K562 (cell line): ENCODE measurements around the gene CCDC33. TPM values are rescaled to one million over a fixed set of nuclear protein-coding genes. Genes with fewer than 3 reads are reported as not detected.

ENCODE experiments used
- ARID4B ChIP-seq: sonication (generic); formaldehyde crosslinking; IDR thresholded peaks from 2 replicates; pipeline ENCODE4 v1.8.0; 2022; ENCODE audit warnings: mild to moderate bottlenecking, missing genetic modification reagents
- ATF6 ChIP-seq: sonication (generic); formaldehyde crosslinking; IDR thresholded peaks from 2 replicates; pipeline ENCODE4 v1.4.0; 2020; ENCODE audit warnings: mild to moderate bottlenecking, missing genetic modification reagents
- CTCFL ChIP-seq: IDR thresholded peaks from 2 replicates; pipeline ENCODE4 v1.6.1; 2011; ENCODE audit warnings: borderline replicate concordance, low read depth, mild to moderate bottlenecking, moderate library complexity, low read length; ENCODE audit not compliant: insufficient read depth, poor library complexity, severe bottlenecking
- KLF1 ChIP-seq: fragments of 450-650 bp; IDR thresholded peaks from 2 replicates; pipeline ENCODE4 v1.6.1; 2016; ENCODE audit warnings: missing genetic modification characterization, missing compliant biosample characterization
- NBN ChIP-seq: fragments of 450-650 bp; IDR thresholded peaks from 2 replicates; pipeline ENCODE4 v1.6.1; 2016; ENCODE audit warnings: low read depth, mild to moderate bottlenecking
- NEUROD1 ChIP-seq: fragments of 150-350 bp; IDR thresholded peaks from 2 replicates; pipeline ENCODE4 v1.6.1; 2014; ENCODE audit warnings: borderline replicate concordance, low read length, low read depth; ENCODE audit not compliant: partially characterized antibody
- NR4A1 ChIP-seq, 2 experiments: fragments of 250-450 bp in 1 of 2; fragments of 450-650 bp in 1 of 2; sonication (Bioruptor Pico) in 1 of 2; IDR thresholded peaks; 2 replicates each; pipeline versions ENCODE4 v1.4.0 to v1.6.1; 2016 to 2020; ENCODE audit warnings: mild to moderate bottlenecking in 2 of 2, missing compliant biosample characterization in 1 of 2, missing genetic modification characterization in 1 of 2, moderate library complexity in 1 of 2
- POLR3G ChIP-seq: IDR thresholded peaks from 2 replicates; pipeline ENCODE4 v1.6.1; 2011; ENCODE audit not compliant: insufficient read length, insufficient replicate concordance; ENCODE audit errors: extremely low read depth
- RFX7 ChIP-seq: fragments of 250-450 bp; sonication (Bioruptor Pico); IDR thresholded peaks from 2 replicates; pipeline ENCODE4 v1.5.1; 2021; ENCODE audit warnings: mild to moderate bottlenecking
- SIN3B ChIP-seq: fragments of 450-650 bp; IDR thresholded peaks from 2 replicates; pipeline ENCODE4 v1.6.1; 2017; ENCODE audit warnings: low read depth, mild to moderate bottlenecking, moderate library complexity
- SMAD1 ChIP-seq: fragments of 150-350 bp; IDR thresholded peaks from 2 replicates; pipeline ENCODE4 v1.6.1; 2014; ENCODE audit warnings: low read length, low read depth; ENCODE audit not compliant: partially characterized antibody
- STAG1 ChIP-seq: sonication (generic); formaldehyde crosslinking; IDR thresholded peaks from 2 replicates; pipeline ENCODE4 v1.5.0; 2020; ENCODE audit warnings: missing genetic modification reagents, borderline replicate concordance
- ZBTB33 ChIP-seq: sonication (generic); formaldehyde crosslinking; IDR thresholded peaks from 2 replicates; pipeline ENCODE4 v1.8.1; 2023; ENCODE audit warnings: mild to moderate bottlenecking, missing genetic modification reagents
- ZNF184 ChIP-seq: sonication (generic); formaldehyde crosslinking; IDR thresholded peaks from 2 replicates; pipeline ENCODE4 v1.5.0; 2020; ENCODE audit warnings: missing genetic modification reagents
- polyA plus RNA-seq, 8 experiments: library from polyadenylated mRNA; depleted of rRNA in 4 of 8; stranded (reverse) in 5 of 8; unstranded in 3 of 8; fragments of >200 nt; fragmentation: Nextera tagmentation in 2 of 8; fragmentation: Illumina TruSeq in 1 of 8; extraction: Ambion mirVana in 2 of 8; extraction: Trizol in 1 of 8; gene quantifications; 2 replicates each; pipeline versions ENCODE4 v1.2.1 to v1.2.3, GENCODE V29; 2011 to 2014; ENCODE audit warnings: inconsistent platforms in 1 of 8, missing spikeins in 1 of 8
- total RNA-seq, 7 experiments: library from RNA; depleted of rRNA in 6 of 7; stranded (reverse); fragments of >200 nt in 6 of 7; fragmentation: Illumina TruSeq in 2 of 7; extraction: Trizol in 2 of 7; gene quantifications; 2 replicates each; pipeline versions ENCODE4 v1.2.1 to v1.2.3, GENCODE V29; 2011 to 2021; ENCODE audit warnings: low replicate concordance in 1 of 7

The CCDC33 gene
- total and polyA plus RNA-seq, 9 of the 15 experiments (the other 6 are each of a cell fraction or from before 2014, with no cell fraction given) = 0.08 to 1.1 (median 0.15) TPM; not detected in 4

GRCh38 chr15:74373731-74374647, 137.9 kb downstream of the CCDC33 start (continued):
- TF ChIP-seq CTCFL (peak; percentile 56), KLF1 (tag) (no peak; the same call in 1 of the 2 replicates), ATF6 (CRISPR knock-in tag) (no peak; the same call in 1 of the 2 replicates), SMAD1 (no peak), RFX7 (CRISPR knock-in tag) (no peak), NBN (0 out of 2 replicates have a peak, but pooled peaks have one; percentile 56), POLR3G (no peak), ARID4B (CRISPR knock-in tag) (peak; percentile 41; the same call in 1 of the 2 replicates), NEUROD1 (peak; percentile 38), SIN3B (0 out of 2 replicates have a peak, but pooled peaks have one; percentile 7), STAG1 (CRISPR knock-in tag) (peak; percentile 97), NR4A1 (CRISPR knock-in tag; IDR thresholded peaks at IDR 0.05) (no peak), NR4A1 (tag; IDR thresholded peaks at IDR 0.05) (no peak), ZNF184 (no peak), ZBTB33 (0 out of 2 replicates have a peak, but pooled peaks have one; percentile 20)
